Natural killer cell (primary cell): ENCODE measurements around the gene TBX15. TPM values are rescaled to one million over a fixed set of nuclear protein-coding genes. Genes with fewer than 3 reads are reported as not detected.

ENCODE experiments used
- ATAC-seq, 3 donors: fragments of 150-1000 bp in 2 of 3; fragments of 200-7000 bp in 1 of 3; cut with Tn5 transposase; 1 replicate in 1 of 3; 2 replicates in 2 of 3; pipeline ENCODE4 v1.10.0; 2021; ENCODE audit warnings: mild to moderate bottlenecking in 2 of 3, moderate library complexity in 2 of 3
- DNase-seq, 2 donors: peaks; one replicate each; pipeline versions ENCODE4 v3.0.0 to v3.0.0-alpha.2; 2013 to 2021; ENCODE audit warnings: mixed read lengths in 1 of 2
- H3K27ac ChIP-seq: one replicate; pipeline ENCODE4 v1.5.1; 2013; ENCODE audit warnings: mild to moderate bottlenecking, low read length
- H3K27me3 ChIP-seq: one replicate; pipeline ENCODE4 v1.6.1; 2013; ENCODE audit warnings: low read length; ENCODE audit not compliant: control insufficient read depth, insufficient read depth
- H3K36me3 ChIP-seq: one replicate; pipeline ENCODE4 v1.6.1; 2013; ENCODE audit warnings: low read length; ENCODE audit not compliant: control insufficient read depth, insufficient read depth
- H3K4me1 ChIP-seq: one replicate; pipeline ENCODE4 v1.6.1; 2013; ENCODE audit warnings: low read length; ENCODE audit not compliant: control insufficient read depth, insufficient read depth
- H3K4me3 ChIP-seq: one replicate; pipeline ENCODE4 v1.5.1; 2013; ENCODE audit warnings: low read length
- H3K9me3 ChIP-seq: one replicate; pipeline ENCODE4 v1.6.1; 2013; ENCODE audit warnings: low read length; ENCODE audit not compliant: control insufficient read depth, insufficient read depth
- H3K27ac Mint-ChIP-seq, 2 donors: one replicate each; pipeline ENCODE4 v1.8.0; 2022; ENCODE audit warnings: mild to moderate bottlenecking in 2 of 2, mixed read lengths in 2 of 2, moderate library complexity in 1 of 2
- H3K27me3 Mint-ChIP-seq, 2 donors: one replicate each; pipeline ENCODE4 v1.8.0; 2022; ENCODE audit warnings: low read depth in 2 of 2, mixed read lengths in 2 of 2
- H3K36me3 Mint-ChIP-seq: one replicate; pipeline ENCODE4 v1.8.0; 2022; ENCODE audit warnings: mixed read lengths
- H3K4me1 Mint-ChIP-seq, 2 donors: one replicate each; pipeline ENCODE4 v1.8.0; 2022; ENCODE audit warnings: mixed read lengths in 2 of 2
- H3K4me3 Mint-ChIP-seq: one replicate; pipeline ENCODE4 v1.8.0; 2022; ENCODE audit warnings: mild to moderate bottlenecking, moderate library complexity, mixed read lengths
- H3K9me3 Mint-ChIP-seq, 2 donors: one replicate each; pipeline ENCODE4 v1.8.0; 2022; ENCODE audit warnings: mixed read lengths in 2 of 2
- WGBS: methylation state at CpG from one replicate; pipeline ENCODE4 v1.1.7; 2013; ENCODE audit warnings: missing lambda C conversion rate; ENCODE audit not compliant: insufficient coverage; 5-methylcytosine and 5-hydroxymethylcytosine counted together
- intact Hi-C: fragments of 100-400 bp; cut with micrococcal nuclease; formaldehyde crosslinking; loops from one replicate; pipeline ENCODE4 v1.14.2; 2022
- total RNA-seq, 4 donors: library from RNA; stranded (reverse); fragments of 120-200 nt in 1 of 4; gene quantifications; one replicate each; pipeline versions ENCODE4 v1.2.3 to v1.2.4, GENCODE V29; 2013 to 2022
- TF ChIP-seq, protein P1 (sequence below): fragments of 200-600 bp; IDR thresholded peaks from one replicate; pipeline ENCODE4 v1.8.0; 2022; ENCODE audit warnings: antibody characterized with exemption

TBX15 gene
- total RNA-seq, 3 donors from 2014 or later (not counting 1 experiment from before 2014, with no cell fraction given) = not detected

DNA sequence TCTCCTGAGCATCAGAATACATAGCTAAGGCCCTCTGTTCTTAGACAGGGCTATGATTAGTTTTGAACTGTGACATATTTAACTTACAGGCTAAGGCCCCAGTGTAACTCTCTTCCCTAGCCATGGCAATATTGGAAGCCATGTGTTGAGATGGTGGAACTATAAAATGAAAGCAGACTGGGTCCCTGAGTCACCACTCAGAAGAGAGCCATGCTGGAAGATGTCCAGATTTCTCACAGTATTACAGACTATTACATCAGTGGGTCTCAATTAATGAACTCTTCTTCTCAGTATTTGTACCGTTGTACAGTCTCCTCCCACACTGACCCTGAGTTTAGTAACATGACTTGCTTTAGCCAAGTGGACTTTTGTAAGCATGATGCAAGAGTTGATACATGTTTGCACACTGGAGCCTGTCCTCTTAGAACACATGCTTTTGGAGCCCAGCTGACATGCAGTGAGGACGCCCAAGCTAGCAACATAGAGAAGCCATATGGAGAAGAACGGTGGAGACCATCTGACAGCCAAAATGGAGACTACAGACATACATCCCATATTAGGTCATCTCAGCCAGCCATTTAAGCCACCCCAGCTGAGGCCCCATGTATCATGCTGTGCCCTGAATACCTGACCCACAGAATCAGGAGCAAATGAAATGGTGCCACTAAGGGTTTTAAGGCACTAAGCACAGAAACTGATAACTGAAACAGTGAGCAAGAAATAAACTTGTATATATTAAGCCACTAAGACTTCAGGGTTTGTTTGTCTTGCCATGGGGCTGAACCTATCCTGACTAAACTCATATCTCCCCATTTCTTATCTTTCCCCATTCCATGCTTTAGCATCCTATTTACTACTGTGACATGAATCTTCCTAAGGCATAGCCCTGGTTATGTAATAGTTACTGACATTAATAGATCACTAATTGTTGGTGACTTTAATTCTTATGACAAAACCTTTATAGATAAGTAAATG is 24.4 kb downstream of the TBX15 start:
- H3K27ac Mint-ChIP-seq = no peak overlapping the region
- peaks cover 4% of the 10 kb centered on the region for H3K36me3 Mint-ChIP-seq
- Histone ChIP-seq H3K27me3 (no peaks in the 10 kb centered on the region), H3K9me3 (no peaks in the 10 kb centered on the region), H3K4me1 (no peaks in the 10 kb centered on the region), H3K4me3 (no peak overlapping the region), H3K27ac (no peak overlapping the region), H3K36me3 (no peaks in the 10 kb centered on the region)
- TF ChIP-seq, protein P1, sequence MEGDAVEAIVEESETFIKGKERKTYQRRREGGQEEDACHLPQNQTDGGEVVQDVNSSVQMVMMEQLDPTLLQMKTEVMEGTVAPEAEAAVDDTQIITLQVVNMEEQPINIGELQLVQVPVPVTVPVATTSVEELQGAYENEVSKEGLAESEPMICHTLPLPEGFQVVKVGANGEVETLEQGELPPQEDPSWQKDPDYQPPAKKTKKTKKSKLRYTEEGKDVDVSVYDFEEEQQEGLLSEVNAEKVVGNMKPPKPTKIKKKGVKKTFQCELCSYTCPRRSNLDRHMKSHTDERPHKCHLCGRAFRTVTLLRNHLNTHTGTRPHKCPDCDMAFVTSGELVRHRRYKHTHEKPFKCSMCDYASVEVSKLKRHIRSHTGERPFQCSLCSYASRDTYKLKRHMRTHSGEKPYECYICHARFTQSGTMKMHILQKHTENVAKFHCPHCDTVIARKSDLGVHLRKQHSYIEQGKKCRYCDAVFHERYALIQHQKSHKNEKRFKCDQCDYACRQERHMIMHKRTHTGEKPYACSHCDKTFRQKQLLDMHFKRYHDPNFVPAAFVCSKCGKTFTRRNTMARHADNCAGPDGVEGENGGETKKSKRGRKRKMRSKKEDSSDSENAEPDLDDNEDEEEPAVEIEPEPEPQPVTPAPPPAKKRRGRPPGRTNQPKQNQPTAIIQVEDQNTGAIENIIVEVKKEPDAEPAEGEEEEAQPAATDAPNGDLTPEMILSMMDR = no peak
- intact Hi-C loops = no loop called here
- H3K4me3 Mint-ChIP-seq = no peak overlapping the region
- 95% methylated on average over 3 of the region's 3 CpGs for WGBS
- peaks cover 0 to 5% of the 10 kb centered on the region in 2 donors for H3K27me3 Mint-ChIP-seq
- ATAC-seq (no peak), DNase-seq (no peak)
- H3K9me3 Mint-ChIP-seq = peaks cover 4 to 8% of the 10 kb centered on the region in 2 donors
- no peaks in the 10 kb centered on the region for H3K4me1 Mint-ChIP-seq

DNA sequence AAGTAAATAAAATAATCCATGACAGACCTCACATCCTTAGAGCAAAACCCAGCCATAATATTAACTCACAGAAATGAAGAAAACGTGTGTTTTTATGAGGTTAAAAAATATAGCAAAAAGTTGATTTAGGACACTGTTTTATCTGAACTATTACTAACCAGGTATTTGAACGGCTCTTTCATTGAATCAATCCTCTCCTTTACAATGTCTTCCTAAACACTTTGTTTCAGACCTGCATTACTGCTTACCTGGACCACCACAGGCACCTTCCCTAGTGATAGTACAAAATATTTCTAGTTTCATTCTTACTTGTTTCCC is 25.0 kb downstream of the TBX15 start:
- Mint-ChIP-seq H3K36me3 (peaks cover 4% of the 10 kb centered on the region), H3K9me3 (peaks cover 7 to 10% of the 10 kb centered on the region in 2 donors), H3K4me3 (no peak overlapping the region), H3K27me3 (peaks cover 0 to 5% of the 10 kb centered on the region in 2 donors), H3K4me1 (no peaks in the 10 kb centered on the region), H3K27ac (no peak overlapping the region)
- no peak for ATAC-seq
- H3K27me3 ChIP-seq = no peaks in the 10 kb centered on the region
- no peak overlapping the region for H3K27ac ChIP-seq
- intact Hi-C loops = no loop called here
- H3K4me3 ChIP-seq = no peak overlapping the region
- TF ChIP-seq, protein P1 = no peak
- no peak for DNase-seq
- no peaks in the 10 kb centered on the region for H3K4me1 ChIP-seq
- no peaks in the 10 kb centered on the region for H3K36me3 ChIP-seq
- WGBS = 79% methylated on average over 1 of the region's 2 CpGs
- H3K9me3 ChIP-seq = no peaks in the 10 kb centered on the region

DNA sequence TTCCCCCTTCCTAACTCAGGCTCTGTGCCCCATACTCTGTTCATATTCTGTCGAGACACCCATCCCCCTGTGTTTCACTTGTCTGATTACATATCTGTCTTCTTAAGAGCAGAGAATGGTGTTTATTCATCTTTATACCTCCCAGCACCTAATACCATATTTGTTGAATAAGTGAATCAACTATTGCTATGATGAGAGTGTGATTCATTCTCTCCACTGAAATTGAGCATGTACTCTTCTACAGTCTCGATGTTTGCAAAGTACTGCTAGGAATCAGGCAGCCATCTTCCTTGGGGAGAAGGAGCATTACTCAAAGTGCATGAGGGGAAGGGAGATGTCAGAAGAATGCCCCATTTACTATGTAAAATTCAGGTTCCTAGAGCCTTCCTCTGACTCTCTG is 27.0 kb downstream of the TBX15 start:
- Histone ChIP-seq H3K4me3 (no peak overlapping the region), H3K9me3 (no peaks in the 10 kb centered on the region), H3K4me1 (no peaks in the 10 kb centered on the region), H3K36me3 (no peaks in the 10 kb centered on the region), H3K27me3 (no peaks in the 10 kb centered on the region), H3K27ac (no peak overlapping the region)
- no peak overlapping the region for H3K4me3 Mint-ChIP-seq
- TF ChIP-seq, protein P1 = no peak
- no peak for ATAC-seq
- 95% methylated on average over 2 of the region's 2 CpGs for WGBS
- H3K36me3 Mint-ChIP-seq = peaks cover 4% of the 10 kb centered on the region
- DNase-seq = no peak
- H3K9me3 Mint-ChIP-seq = peaks cover 7 to 10% of the 10 kb centered on the region in 2 donors
- H3K27ac Mint-ChIP-seq = no peak overlapping the region
- H3K27me3 Mint-ChIP-seq = peaks cover 0 to 5% of the 10 kb centered on the region in 2 donors
- intact Hi-C loops = no loop called here
- H3K4me1 Mint-ChIP-seq = no peaks in the 10 kb centered on the region
